A673 (cell line): ENCODE data around the gene SNED1.

Experiments
- CTCF ChIP-seq: fragments of 300-800, 200-600 bp; sonication (generic); conservative IDR thresholded peaks from 2 replicates; pipeline ENCODE4 v1.5.1; 2017; ENCODE audit warnings: low read depth, mild to moderate bottlenecking, antibody characterized with exemption, low read length, moderate library complexity, mixed read lengths
- EZH2 ChIP-seq: fragments of 200-600 bp; sonication (generic); IDR thresholded peaks from 2 replicates; pipeline ENCODE4 v1.6.1; 2017; ENCODE audit warnings: borderline replicate concordance, low read depth, mild to moderate bottlenecking, mixed read lengths, antibody characterized with exemption, low read length; ENCODE audit not compliant: poor library complexity, severe bottlenecking

GRCh38 chr2:240965905-240966456 lies 32.4 kb upstream of the SNED1 start:
- TF ChIP-seq CTCF, result no peak
- no peak for TF ChIP-seq EZH2
